NT2/D1 (cell line): ENCODE data around the gene RAMAC.

ENCODE experiments used
- YY1 ChIP-seq: IDR thresholded peaks from 2 replicates; pipeline ENCODE4 v1.6.1; 2011; ENCODE audit not compliant: insufficient read length, insufficient read depth
- ZNF274 ChIP-seq: IDR thresholded peaks from 2 replicates; pipeline ENCODE4 v1.6.1; 2011; ENCODE audit warnings: mild to moderate bottlenecking, low read depth, low read length

DNA sequence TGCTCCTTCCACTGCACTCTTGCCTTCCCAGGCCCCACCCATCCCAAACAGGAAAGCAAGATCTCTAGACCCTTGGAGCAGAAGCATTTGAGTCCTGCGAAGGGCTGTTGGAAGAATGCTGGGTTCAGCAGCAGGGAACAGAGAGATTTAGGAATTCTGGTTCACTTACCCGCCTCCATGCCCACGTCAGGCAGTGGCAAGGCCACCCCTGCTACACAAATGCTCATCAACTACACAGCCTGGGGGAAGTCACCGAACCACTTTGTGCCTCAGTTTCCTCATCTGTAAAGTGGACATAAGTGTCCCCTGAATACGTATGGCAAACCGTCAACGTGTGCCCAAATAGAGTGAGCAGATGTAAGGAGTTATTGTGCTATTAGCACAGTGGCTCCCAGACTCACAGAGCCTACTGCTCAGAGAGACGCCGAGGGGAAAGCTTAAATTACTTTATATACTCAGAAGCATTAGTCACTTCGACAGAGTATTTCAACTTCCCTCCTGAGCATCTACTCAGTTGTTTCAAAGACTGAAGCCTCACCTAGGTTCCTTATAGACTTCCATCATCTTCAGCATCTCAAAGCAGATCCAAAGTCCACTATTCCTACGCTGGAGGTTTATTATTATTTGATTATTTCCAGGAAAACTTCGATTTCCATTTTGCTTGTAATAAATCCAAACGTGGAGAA is 34.4 kb upstream of the RAMAC start:
- TF ChIP-seq YY1 (no peak), ZNF274 (no peak)
